H1 (cell line): ENCODE data around the gene GLRX5. TPM values are rescaled to one million over a fixed set of nuclear protein-coding genes. Genes with fewer than 3 reads are reported as not detected.

Source experiments
- CTCF ChIA-PET: fragments of 300-600 bp; sonication (Branson Sonifier 250); formaldehyde crosslinking; loops from one replicate; lab custom pipeline; 2021; ENCODE audit not compliant: partially characterized antibody; lab: Charles Lee
- POLR2A ChIA-PET: fragments of 300-600 bp; sonication (Branson Sonifier 250); formaldehyde crosslinking; loops from one replicate; lab custom pipeline; 2021; ENCODE audit warnings: inconsistent platforms; ENCODE audit not compliant: partially characterized antibody; lab: Charles Lee
- DNase-seq, 2 experiments: peaks; one replicate each; pipeline versions ENCODE4 v3.0.0 to v3.0.0-alpha.2; 2010 to 2022; ENCODE audit warnings: low spot score in 2 of 2, low read depth in 1 of 2, mixed read lengths in 1 of 2
- FAIRE-seq: peaks from 2 replicates; lab custom pipeline; 2011; peaks lifted over from hg19 to GRCh38; lab: Jason Lieb, UNC
- H2AFZ ChIP-seq: 2 replicates; pipeline ENCODE4 v1.8.1; 2012; ENCODE audit warnings: low read length, inconsistent platforms
- H2AK5ac ChIP-seq: 2 replicates; pipeline ENCODE4 v1.6.1; 2013; ENCODE audit warnings: low read depth, low read length
- H2BK120ac ChIP-seq: replicated peaks from 2 replicates; pipeline ENCODE3; 2013; ENCODE audit warnings: low read depth, low read length, inconsistent platforms
- H2BK12ac ChIP-seq: 2 replicates; pipeline ENCODE4 v1.6.1; 2013; ENCODE audit warnings: low read depth, low read length
- H2BK15ac ChIP-seq: 2 replicates; pipeline ENCODE4 v1.6.1; 2013; ENCODE audit warnings: low read length
- H2BK20ac ChIP-seq: 2 replicates; pipeline ENCODE4 v1.6.1; 2013; ENCODE audit warnings: low read length
- H2BK5ac ChIP-seq: 2 replicates; pipeline ENCODE4 v1.6.1; 2013; ENCODE audit warnings: low read depth, low read length
- H3K14ac ChIP-seq: 2 replicates; pipeline ENCODE4 v1.6.1; 2013; ENCODE audit warnings: inconsistent platforms; ENCODE audit not compliant: insufficient read length
- H3K18ac ChIP-seq: 2 replicates; pipeline ENCODE4 v1.6.1; 2013; ENCODE audit warnings: low read length; ENCODE audit errors: extremely low read depth
- H3K23ac ChIP-seq: 2 replicates; pipeline ENCODE4 v1.6.1; 2013; ENCODE audit warnings: inconsistent platforms; ENCODE audit not compliant: insufficient read length
- H3K23me2 ChIP-seq: 2 replicates; pipeline ENCODE4 v1.6.1; 2013; ENCODE audit warnings: low read depth, low read length
- H3K27ac ChIP-seq: 2 replicates; pipeline ENCODE4 v1.6.1; 2011; ENCODE audit warnings: low read depth, low read length, inconsistent platforms
- H3K27me3 ChIP-seq, 4 experiments: replicated peaks in 1 of 4; 1 replicate in 1 of 4; 2 replicates in 3 of 4; pipeline versions ENCODE4 v1.6.1 to v1.8.1; 2011 to 2013; ENCODE audit warnings: low read length in 3 of 4, mild to moderate bottlenecking in 3 of 4, inconsistent platforms in 2 of 4, mixed read lengths in 2 of 4, moderate library complexity in 1 of 4; ENCODE audit not compliant: control insufficient read depth in 3 of 4, insufficient read depth in 3 of 4; ENCODE audit errors: extremely low read depth in 1 of 4
- H3K36me3 ChIP-seq, 4 experiments: 2 replicates each; pipeline versions ENCODE4 v1.6.1 to v1.8.1; 2011 to 2013; ENCODE audit warnings: mild to moderate bottlenecking in 4 of 4, low read length in 3 of 4, moderate library complexity in 2 of 4, control low read depth in 1 of 4, inconsistent platforms in 1 of 4; ENCODE audit not compliant: insufficient read depth in 4 of 4, control insufficient read depth in 2 of 4
- H3K4ac ChIP-seq: replicated peaks from 2 replicates; pipeline ENCODE3; 2013; ENCODE audit warnings: low read length, low read depth, mixed read lengths, inconsistent platforms; ENCODE audit not compliant: insufficient read length
- H3K4me1 ChIP-seq, 4 experiments: replicated peaks in 1 of 4; 1 replicate in 1 of 4; 2 replicates in 3 of 4; pipeline versions ENCODE4 v1.6.1 to v1.8.1; 2011 to 2013; ENCODE audit warnings: low read length in 3 of 4, inconsistent platforms in 2 of 4, mixed read lengths in 1 of 4; ENCODE audit not compliant: insufficient read depth in 4 of 4, control insufficient read depth in 3 of 4
- H3K4me2 ChIP-seq, 2 experiments: 2 replicates each; pipeline versions ENCODE4 v1.6.1 to v1.8.1; 2011 to 2013; ENCODE audit warnings: low read depth in 2 of 2, low read length in 2 of 2, control low read depth in 1 of 2, inconsistent platforms in 1 of 2, mild to moderate bottlenecking in 1 of 2; ENCODE audit not compliant: insufficient read depth in 1 of 2
- H3K4me3 ChIP-seq, 4 experiments: fragments of 200-600, 300-600 bp in 1 of 4; sonication (generic), shearing (Covaris generic), sonication (Bioruptor Twin) in 1 of 4; 2 replicates each; pipeline versions ENCODE4 v1.5.1 to v1.8.1; 2011 to 2016; ENCODE audit warnings: low read length in 4 of 4, low read depth in 3 of 4, control low read depth in 2 of 4, inconsistent platforms in 2 of 4, mild to moderate bottlenecking in 2 of 4, mixed read lengths in 1 of 4, moderate library complexity in 1 of 4; ENCODE audit not compliant: insufficient read depth in 2 of 4; ENCODE audit errors: extremely low read depth in 1 of 4
- H3K56ac ChIP-seq: replicated peaks from 2 replicates; pipeline ENCODE3; 2013; ENCODE audit warnings: low read depth, mild to moderate bottlenecking, mixed read lengths, low read length, inconsistent platforms; ENCODE audit not compliant: insufficient read length
- H3K79me1 ChIP-seq: 2 replicates; pipeline ENCODE4 v1.6.1; 2013; ENCODE audit warnings: low read depth, low read length, control low read depth
- H3K79me2 ChIP-seq, 2 experiments: 2 replicates each; pipeline versions ENCODE4 v1.6.1 to v1.8.1; 2012 to 2013; ENCODE audit warnings: low read length in 2 of 2, mild to moderate bottlenecking in 2 of 2, inconsistent platforms in 1 of 2; ENCODE audit not compliant: insufficient read depth in 2 of 2, control insufficient read depth in 1 of 2
- H3K9ac ChIP-seq, 4 experiments: replicated peaks in 1 of 4; 1 replicate in 1 of 4; 2 replicates in 3 of 4; pipeline versions ENCODE4 v1.6.1 to v1.8.1; 2011 to 2013; ENCODE audit warnings: low read depth in 3 of 4, low read length in 3 of 4, control low read depth in 2 of 4, mild to moderate bottlenecking in 2 of 4, moderate library complexity in 2 of 4, inconsistent platforms in 1 of 4; ENCODE audit errors: extremely low read depth in 1 of 4
- H3K9me3 ChIP-seq, 2 experiments: 2 replicates each; pipeline versions ENCODE4 v1.6.1 to v1.8.1; 2012 to 2013; ENCODE audit warnings: mild to moderate bottlenecking in 2 of 2, moderate library complexity in 2 of 2, control low read depth in 1 of 2, inconsistent platforms in 1 of 2, low read depth in 1 of 2, low read length in 1 of 2, mixed read lengths in 1 of 2; ENCODE audit not compliant: insufficient read depth in 2 of 2
- H4K20me1 ChIP-seq, 2 experiments: replicated peaks in 1 of 2; 2 replicates each; pipeline versions ENCODE3 to v1.8.1; 2011 to 2013; ENCODE audit warnings: inconsistent platforms in 2 of 2, low read length in 2 of 2, mild to moderate bottlenecking in 1 of 2; ENCODE audit not compliant: insufficient read depth in 2 of 2, control insufficient read depth in 1 of 2
- H4K5ac ChIP-seq: 2 replicates; pipeline ENCODE4 v1.6.1; 2013; ENCODE audit warnings: low read length, low read depth, mixed read lengths, inconsistent platforms; ENCODE audit not compliant: insufficient read length
- H4K8ac ChIP-seq: 2 replicates; pipeline ENCODE4 v1.8.0; 2013; ENCODE audit warnings: mild to moderate bottlenecking, moderate library complexity, low read length, inconsistent platforms; ENCODE audit not compliant: insufficient read depth; ENCODE audit errors: extremely low read depth
- H4K91ac ChIP-seq: replicated peaks from 2 replicates; pipeline ENCODE3; 2013; ENCODE audit warnings: low read length, mixed read lengths, inconsistent platforms; ENCODE audit not compliant: insufficient read length
- ASH2L ChIP-seq: fragments of 200-600, 300-600 bp; sonication (generic); IDR thresholded peaks from one replicate; pipeline ENCODE4 v1.7.1; 2017; ENCODE audit warnings: low read length
- BACH1 ChIP-seq: IDR thresholded peaks from 2 replicates; pipeline ENCODE4 v1.6.1; 2012; ENCODE audit warnings: low read length, improper control_type of control experiment
- BCL11A ChIP-seq, 2 experiments: IDR thresholded peaks; one replicate each; pipeline ENCODE4 v1.6.1; 2011; ENCODE audit warnings: low read depth in 2 of 2, low read length in 2 of 2, mild to moderate bottlenecking in 2 of 2
- CHD2 ChIP-seq: IDR thresholded peaks from 2 replicates; pipeline ENCODE4 v1.6.1; 2012; ENCODE audit warnings: low read length, improper control_type of control experiment
- JUND ChIP-seq: IDR thresholded peaks from 2 replicates; pipeline ENCODE4 v1.6.1; 2011; ENCODE audit warnings: mild to moderate bottlenecking, improper control_type of control experiment, low read length
- KDM1A ChIP-seq: fragments of 200-600, 300-600 bp; sonication (generic); IDR thresholded peaks from 2 replicates; pipeline ENCODE4 v1.7.1; 2016; ENCODE audit warnings: mild to moderate bottlenecking, low read length, borderline replicate concordance
- KDM5A ChIP-seq: fragments of 200-600 bp; IDR thresholded peaks from 2 replicates; pipeline ENCODE4 v1.7.1; 2012; ENCODE audit warnings: mild to moderate bottlenecking, low read length, inconsistent platforms, mixed read lengths
- NANOG ChIP-seq: IDR thresholded peaks from 2 replicates; pipeline ENCODE4 v1.6.1; 2011; ENCODE audit warnings: low read length, low read depth, mild to moderate bottlenecking, inconsistent platforms; ENCODE audit not compliant: insufficient read depth, poor library complexity, severe bottlenecking
- SUZ12 ChIP-seq: fragments of 200-600 bp; sonication (generic); IDR thresholded peaks from 2 replicates; pipeline ENCODE4 v1.6.1; 2012; ENCODE audit warnings: mild to moderate bottlenecking, inconsistent platforms, low read length, moderate library complexity, mixed read lengths
- TAF1 ChIP-seq: IDR thresholded peaks from 2 replicates; pipeline ENCODE4 v1.6.1; 2011; ENCODE audit warnings: mild to moderate bottlenecking, low read depth, low read length
- WGBS, 2 experiments: shearing (Covaris generic) in 1 of 2; methylation state at CpG; one replicate each; pipeline versions ENCODE4 v1.1.6 to v1.1.7; 2013 to 2015; ENCODE audit warnings: low lambda C conversion rate in 2 of 2, mixed read lengths in 2 of 2, inconsistent platforms in 1 of 2, low coverage in 1 of 2, missing lambda C conversion rate in 1 of 2; ENCODE audit not compliant: insufficient replicate concordance in 2 of 2, insufficient coverage in 1 of 2, insufficient read length in 1 of 2; ENCODE audit errors: extremely low coverage in 1 of 2, missing lambda C conversion rate in 1 of 2; 5-methylcytosine and 5-hydroxymethylcytosine counted together
- polyA plus RNA-seq, 7 experiments: library from polyadenylated mRNA; depleted of rRNA in 3 of 7; stranded (reverse) in 5 of 7; unstranded in 2 of 7; fragments of >200 nt in 5 of 7; fragments of 200-250 nt in 2 of 7; gene quantifications; 1 replicate in 5 of 7; 2 replicates in 1 of 7; 4 replicates in 1 of 7; pipeline versions ENCODE4 v1.2.1 to v1.2.3, GENCODE V29; 2011 to 2013; ENCODE audit warnings: missing spikeins in 2 of 7, mixed read lengths in 2 of 7
- total RNA-seq: library from RNA; stranded (reverse); fragmentation: NEBNext Ultra II Directional; extraction: Animal tissue kit (Norgen Biotek cat#: 25700); gene quantifications from 2 replicates; pipeline ENCODE4 v1.2.1, GENCODE V29; 2021
- TF ChIP-seq, protein P1 (sequence below), 3 experiments: IDR thresholded peaks; 1 replicate in 2 of 3; 2 replicates in 1 of 3; pipeline versions ENCODE4 v1.5.1 to v1.6.1; 2011; ENCODE audit warnings: low read length in 3 of 3, mild to moderate bottlenecking in 3 of 3, inconsistent platforms in 2 of 3, low read depth in 1 of 3, moderate library complexity in 1 of 3; ENCODE audit not compliant: insufficient read depth in 1 of 3; ENCODE audit errors: control extremely low read depth in 1 of 3
- TF ChIP-seq, protein P2 (sequence below): IDR thresholded peaks from 2 replicates; pipeline ENCODE4 v1.6.1; 2011; ENCODE audit warnings: low read depth, mild to moderate bottlenecking, low read length; ENCODE audit not compliant: insufficient read depth

GLRX5 gene
- total and polyA plus RNA-seq, 2 of the 8 experiments (the other 6 are each of a cell fraction or from before 2014, with no cell fraction given): 70.1 to 88.8 TPM

- Histone ChIP-seq H4K20me1 (no peaks in the 10 kb centered on the region), H3K14ac (no peak overlapping the region), H3K4me2 (no peak overlapping the region), H3K23ac (no peak overlapping the region), H3K27ac (no peak overlapping the region), H3K4ac (no peak overlapping the region), H2BK20ac (no peak overlapping the region), H3K79me2 (no peaks in the 10 kb centered on the region), H2BK5ac (no peak overlapping the region), H3K4me3 (no peak overlapping the region), H2BK12ac (no peak overlapping the region), H3K4me1 (no peaks in the 10 kb centered on the region), H2AFZ (no peak overlapping the region), H4K8ac (no peak overlapping the region), H4K91ac (no peak overlapping the region), H3K18ac (no peak overlapping the region), H3K36me3 (no peaks in the 10 kb centered on the region), H3K56ac (no peak overlapping the region), H3K23me2 (no peaks in the 10 kb centered on the region), H3K9ac (no peak overlapping the region), H3K79me1 (no peaks in the 10 kb centered on the region), H2AK5ac (no peak overlapping the region), H3K9me3 (no peaks in the 10 kb centered on the region), H4K5ac (no peak overlapping the region), H2BK15ac (no peak overlapping the region), H2BK120ac (no peak overlapping the region), H3K27me3 (no peaks in the 10 kb centered on the region; a peak in 1 of 7 replicates)
- CTCF ChIA-PET: interaction anchor here (2.6 to 3.8 kb wide), 3 partner anchors 20 to 65 kb away, joined by 9 to 17 read pairs (median 15); no protein-coding TSS in a partner anchor
- POLR2A ChIA-PET: no interaction called here
- no peak for FAIRE-seq
- WGBS, 2 experiments: 95% methylated on average over 8 of the region's 8 CpGs; no CpG with 5 or more reads in 1 of the 2 experiments
- DNase-seq: no peak
- TF ChIP-seq TAF1 (no peak), NANOG (no peak), KDM5A (no peak), KDM1A (no peak), JUND (no peak), ASH2L (no peak), BACH1 (no peak), BCL11A (IDR thresholded peaks at IDR 0.05; ENCODE audit: low read depth in 2 of 2, low read length in 2 of 2) (no peak), SUZ12 (no peak), CHD2 (no peak)
- TF ChIP-seq, protein P1, sequence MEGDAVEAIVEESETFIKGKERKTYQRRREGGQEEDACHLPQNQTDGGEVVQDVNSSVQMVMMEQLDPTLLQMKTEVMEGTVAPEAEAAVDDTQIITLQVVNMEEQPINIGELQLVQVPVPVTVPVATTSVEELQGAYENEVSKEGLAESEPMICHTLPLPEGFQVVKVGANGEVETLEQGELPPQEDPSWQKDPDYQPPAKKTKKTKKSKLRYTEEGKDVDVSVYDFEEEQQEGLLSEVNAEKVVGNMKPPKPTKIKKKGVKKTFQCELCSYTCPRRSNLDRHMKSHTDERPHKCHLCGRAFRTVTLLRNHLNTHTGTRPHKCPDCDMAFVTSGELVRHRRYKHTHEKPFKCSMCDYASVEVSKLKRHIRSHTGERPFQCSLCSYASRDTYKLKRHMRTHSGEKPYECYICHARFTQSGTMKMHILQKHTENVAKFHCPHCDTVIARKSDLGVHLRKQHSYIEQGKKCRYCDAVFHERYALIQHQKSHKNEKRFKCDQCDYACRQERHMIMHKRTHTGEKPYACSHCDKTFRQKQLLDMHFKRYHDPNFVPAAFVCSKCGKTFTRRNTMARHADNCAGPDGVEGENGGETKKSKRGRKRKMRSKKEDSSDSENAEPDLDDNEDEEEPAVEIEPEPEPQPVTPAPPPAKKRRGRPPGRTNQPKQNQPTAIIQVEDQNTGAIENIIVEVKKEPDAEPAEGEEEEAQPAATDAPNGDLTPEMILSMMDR (IDR thresholded peaks at IDR 0.05; ENCODE audit: control extremely low read depth in 1 of 3, insufficient read depth in 1 of 3, low read depth in 1 of 3, low read length in 3 of 3): no peak
- TF ChIP-seq, protein P2, sequence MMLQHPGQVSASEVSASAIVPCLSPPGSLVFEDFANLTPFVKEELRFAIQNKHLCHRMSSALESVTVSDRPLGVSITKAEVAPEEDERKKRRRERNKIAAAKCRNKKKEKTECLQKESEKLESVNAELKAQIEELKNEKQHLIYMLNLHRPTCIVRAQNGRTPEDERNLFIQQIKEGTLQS: no peak
Observed at GRCh38 chr14:95507174-95507573, 27.7 kb upstream of the GLRX5 start.
